HG03025 (cell line): Measurements from ENCODE around the gene GSX1.

Experiments used
- ATAC-seq: cut with Tn5 transposase; IDR thresholded peaks from one replicate; pipeline ENCODE4 v1.9.1; 2021; ENCODE audit warnings: mild to moderate bottlenecking, moderate library complexity; ENCODE audit not compliant: unreplicated experiment, low FRiP score

The GSX1 gene

GRCh38 chr13:27826379-27827353 is 34.4 kb downstream of the GSX1 start:
- ATAC-seq = no peak

- ATAC-seq = no peak
These were observed 35.4 kb downstream of the GSX1 start for GRCh38 chr13:27827646-27828045.

GRCh38 chr13:27830010-27830409 is 37.7 kb downstream of the GSX1 start:
- ATAC-seq = no peak

- ATAC-seq = no peak
These were observed 40.9 kb downstream of the GSX1 start for GRCh38 chr13:27833206-27833605.

- no peak for ATAC-seq
These were observed 41.8 kb downstream of the GSX1 start for GRCh38 chr13:27834095-27834494.

- ATAC-seq = no peak
These were observed 43.5 kb downstream of the GSX1 start for GRCh38 chr13:27835799-27836198.

GRCh38 chr13:27839809-27840467 is 47.7 kb downstream of the GSX1 start:
- no peak for ATAC-seq

- no peak for ATAC-seq
These were observed 50.3 kb downstream of the GSX1 start for GRCh38 chr13:27842571-27842970.
